GM21786 (cell line): ENCODE data around the gene SLC6A5.
"Not testable (repeated sequence)": the region's sequence is repeated elsewhere in the genome, so short reads cannot be mapped to it uniquely, and the experiment has no call there.

ENCODE experiments used
- ATAC-seq: cut with Tn5 transposase; IDR thresholded peaks from one replicate; pipeline ENCODE4 v1.9.1; 2021; ENCODE audit not compliant: unreplicated experiment

The SLC6A5 gene

GRCh38 chr11:20599221-20600019, at the start of gene SLC6A5:
SLC6A5 (plus strand) TSS chr11:20599608; CDS start chr11:20599673, 65 bp downstream.
- ATAC-seq, result no peak

GRCh38 chr11:20551096-20551495, 48.3 kb upstream of the SLC6A5 start:
- ATAC-seq, result no peak

GRCh38 chr11:20555783-20556182, 43.6 kb upstream of the SLC6A5 start:
- no peak for ATAC-seq

GRCh38 chr11:20556396-20556795, 43.0 kb upstream of the SLC6A5 start:
- ATAC-seq, result not testable (repeated sequence)

- ATAC-seq, result no peak
Measured at GRCh38 chr11:20558741-20559140, 40.7 kb upstream of the SLC6A5 start.

- no peak for ATAC-seq
Measured at GRCh38 chr11:20559523-20560300, 39.7 kb upstream of the SLC6A5 start.

- ATAC-seq, result no peak
Measured at GRCh38 chr11:20561915-20562314, 37.5 kb upstream of the SLC6A5 start.

GRCh38 chr11:20563866-20564265, 35.5 kb upstream of the SLC6A5 start:
- ATAC-seq, result no peak

GRCh38 chr11:20564846-20565635, 34.4 kb upstream of the SLC6A5 start:
- no peak for ATAC-seq

GRCh38 chr11:20566115-20566514, 33.3 kb upstream of the SLC6A5 start:
- ATAC-seq, result not testable (repeated sequence)

GRCh38 chr11:20566591-20567434, 32.6 kb upstream of the SLC6A5 start:
- ATAC-seq, result no peak

GRCh38 chr11:20579725-20580124, 19.7 kb upstream of the SLC6A5 start:
- not testable (repeated sequence) for ATAC-seq

GRCh38 chr11:20583201-20583600, 16.2 kb upstream of the SLC6A5 start:
- no peak for ATAC-seq

- no peak for ATAC-seq
Measured at GRCh38 chr11:20584093-20584774, 15.2 kb upstream of the SLC6A5 start.

- no peak for ATAC-seq
Measured at GRCh38 chr11:20589796-20590195, 9.6 kb upstream of the SLC6A5 start.

GRCh38 chr11:20590381-20590780, 9.0 kb upstream of the SLC6A5 start:
- no peak for ATAC-seq

GRCh38 chr11:20592741-20593140, 6.7 kb upstream of the SLC6A5 start:
- no peak for ATAC-seq

- ATAC-seq, result no peak
Measured at GRCh38 chr11:20594274-20595061, 4.9 kb upstream of the SLC6A5 start.

GRCh38 chr11:20595101-20595500, 4.3 kb upstream of the SLC6A5 start:
- no peak for ATAC-seq
